Occipital lobe (tissue), 2 donors: ENCODE measurements around the gene CPN1. TPM values are rescaled to one million over a fixed set of nuclear protein-coding genes. Genes with fewer than 3 reads are reported as not detected.
"Not testable (repeated sequence)": the region's sequence is repeated elsewhere in the genome, so short reads cannot be mapped to it uniquely, and the experiment has no call there.

Experiments
- DNase-seq: peaks from one replicate; lab custom pipeline; 2025; lab: John Stamatoyannopoulos, UW
- total RNA-seq: library from RNA; depleted of rRNA; stranded (reverse); fragments of >200 nt; gene quantifications from one replicate; pipeline ENCODE4 v1.2.3, GENCODE V29; 2014

The CPN1 gene
- total RNA-seq, 1 donor from 2014 or later = not detected

DNA sequence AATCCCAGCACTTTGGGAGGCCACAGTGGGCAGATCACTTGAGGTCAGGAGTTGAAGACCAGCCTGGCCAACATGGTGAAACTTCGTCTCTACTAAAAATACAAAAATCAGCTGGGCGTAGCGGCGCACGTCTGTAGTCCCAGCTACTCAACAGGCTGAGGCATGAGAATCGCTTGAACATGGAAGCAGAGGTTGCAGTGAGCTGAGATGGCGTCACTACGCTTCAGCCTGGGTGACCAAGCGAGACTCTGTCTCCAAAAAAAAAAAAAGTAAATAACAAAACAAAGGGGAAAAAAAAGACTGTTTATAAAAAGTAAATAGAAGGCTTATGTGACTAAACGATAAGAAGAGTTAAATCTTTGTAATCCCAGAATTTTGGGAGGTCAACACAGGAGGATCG, 56.9 kb downstream of the CPN1 start:
- DNase-seq = no peak

DNA sequence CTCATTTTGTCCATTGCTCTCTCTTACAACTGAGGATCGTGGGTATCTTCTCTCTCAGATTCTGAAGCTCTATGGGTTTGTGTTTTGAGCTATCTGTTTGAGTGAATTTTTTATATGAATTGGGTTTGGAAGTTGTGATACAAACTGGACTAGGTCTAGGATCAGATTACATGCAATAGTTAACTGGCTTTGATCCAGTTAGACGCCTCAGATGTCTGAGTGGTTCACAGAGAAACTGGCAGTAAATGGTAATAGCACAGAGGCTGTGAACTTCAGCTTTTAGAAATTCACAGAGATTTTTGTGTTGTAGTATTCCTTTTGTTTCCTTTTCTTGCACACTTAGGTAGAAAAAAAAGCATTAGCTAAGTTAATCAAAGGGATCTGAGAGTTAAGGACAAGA, 59.3 kb downstream of the CPN1 start:
- no peak for DNase-seq

DNA sequence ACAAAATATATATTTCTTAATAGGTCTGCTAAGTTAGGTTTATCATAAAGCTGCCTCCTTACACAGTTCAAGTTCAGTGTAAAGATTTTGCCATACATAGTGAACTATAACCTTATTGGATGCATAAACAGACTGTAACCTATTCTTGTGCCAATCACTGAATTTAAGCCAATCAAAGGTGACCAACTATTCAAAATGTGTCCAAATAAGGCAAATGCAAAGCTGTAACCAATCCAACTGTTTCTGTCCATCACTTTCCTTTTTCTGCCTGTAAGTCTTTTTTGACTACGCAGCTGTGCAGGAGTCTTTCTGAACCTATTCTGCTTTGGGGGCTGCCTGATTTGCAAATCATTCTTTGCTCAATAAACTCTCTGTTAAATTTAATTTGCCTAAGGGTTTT, 60.3 kb downstream of the CPN1 start:
- no peak for DNase-seq

DNA sequence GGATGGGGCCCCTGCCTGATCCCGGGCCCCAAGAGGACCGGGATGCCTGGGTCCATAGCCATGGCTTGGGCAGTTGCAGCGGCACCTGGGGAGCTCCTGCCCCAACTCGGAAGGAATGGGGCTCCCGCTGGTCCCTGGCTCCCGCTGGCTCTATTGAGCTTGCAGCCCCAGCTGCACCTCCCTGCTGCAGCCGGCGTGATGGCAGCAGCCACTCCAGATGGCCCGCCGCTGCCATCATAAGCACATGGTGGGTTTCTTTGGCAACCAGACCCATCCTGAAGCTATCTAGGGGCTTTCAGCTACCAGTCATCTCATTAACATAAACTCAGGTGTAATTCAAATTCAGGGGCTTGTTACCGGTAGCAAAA, 60.8 kb downstream of the CPN1 start:
- DNase-seq = no peak

DNA sequence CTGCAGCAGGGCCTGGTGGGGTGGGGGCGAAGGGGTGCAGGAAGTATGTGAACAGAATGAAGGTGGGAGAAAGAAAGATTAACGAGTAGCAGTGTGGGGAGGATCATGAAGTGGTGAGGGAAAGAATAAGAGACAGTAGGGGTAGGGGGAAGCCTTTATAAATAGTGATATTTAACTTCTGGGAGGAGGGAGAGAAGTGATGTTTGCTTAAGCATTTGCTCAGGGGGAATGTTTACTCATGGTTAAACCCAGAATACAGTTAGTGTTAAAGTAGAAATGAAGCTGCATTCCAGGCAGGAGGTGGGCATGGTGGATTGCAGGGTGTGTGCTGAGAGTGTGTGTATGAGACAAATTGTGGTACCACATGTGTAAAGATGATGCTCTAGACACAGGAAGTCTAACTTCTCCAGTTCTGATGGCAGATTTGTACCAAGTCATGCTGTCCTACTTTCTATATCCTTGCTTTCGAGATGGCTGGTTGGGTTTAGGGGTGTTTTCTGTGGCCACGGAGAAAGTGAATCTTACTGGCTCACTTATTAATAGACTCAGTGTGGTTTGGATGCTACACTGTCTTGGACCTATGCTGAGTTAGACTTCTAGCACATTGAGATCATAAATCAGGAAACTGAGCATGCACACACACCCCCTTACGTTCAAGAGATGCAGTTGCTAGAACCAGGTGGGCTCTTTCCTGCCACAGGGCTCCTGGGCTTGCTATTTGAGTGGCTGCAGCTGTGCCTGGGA, 61.4 kb downstream of the CPN1 start:
- DNase-seq = no peak

DNA sequence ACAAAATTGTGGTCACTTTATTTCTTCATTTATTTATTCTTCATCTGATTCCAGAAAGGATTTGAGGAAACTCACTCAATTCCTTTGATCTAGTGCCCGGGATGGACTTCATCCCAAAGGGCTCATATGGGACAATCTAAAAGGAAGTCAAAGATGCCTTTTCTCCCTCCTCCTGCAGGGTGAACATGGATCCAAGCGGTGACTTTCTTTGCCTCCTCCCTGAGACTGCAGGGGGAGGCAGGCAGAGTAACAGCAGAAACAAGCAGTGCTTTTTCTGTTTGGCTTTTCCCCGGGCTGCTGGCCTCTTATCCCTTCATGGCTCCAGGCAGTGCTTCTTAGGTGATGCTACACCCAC, 61.9 kb downstream of the CPN1 start:
- no peak for DNase-seq

DNA sequence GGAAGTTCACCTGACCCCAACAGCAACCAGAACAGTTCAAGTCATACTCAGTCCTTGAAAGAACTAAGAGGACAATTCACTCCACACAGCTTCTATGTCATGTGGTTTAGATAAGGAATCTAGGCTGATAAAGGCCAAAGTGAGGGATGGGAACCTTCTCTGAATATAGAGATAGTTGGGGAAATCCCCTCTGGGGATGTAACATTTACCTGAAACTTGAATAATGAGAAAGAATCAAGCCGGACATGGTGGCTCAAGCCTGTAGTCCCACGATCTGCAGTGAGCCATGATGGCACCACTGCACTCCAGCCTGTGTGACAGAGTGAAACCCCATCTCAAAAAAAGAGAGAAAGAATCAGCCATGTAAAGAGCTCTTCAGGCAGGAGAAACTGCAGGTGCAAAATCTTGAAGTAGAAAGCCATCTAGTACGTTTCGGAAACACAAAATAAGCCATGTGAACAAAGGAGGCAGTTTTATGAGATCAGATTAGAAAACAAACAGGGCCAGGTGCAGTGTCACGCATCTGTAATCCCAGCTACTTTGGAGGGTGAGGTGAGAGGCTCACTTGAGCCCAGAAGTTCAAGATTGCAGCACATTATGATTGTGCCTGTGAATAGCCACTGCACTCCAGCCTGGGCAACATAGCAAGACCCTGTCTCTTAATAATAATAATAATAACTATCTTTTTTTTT, 67.5 kb downstream of the CPN1 start:
- no peak for DNase-seq

DNA sequence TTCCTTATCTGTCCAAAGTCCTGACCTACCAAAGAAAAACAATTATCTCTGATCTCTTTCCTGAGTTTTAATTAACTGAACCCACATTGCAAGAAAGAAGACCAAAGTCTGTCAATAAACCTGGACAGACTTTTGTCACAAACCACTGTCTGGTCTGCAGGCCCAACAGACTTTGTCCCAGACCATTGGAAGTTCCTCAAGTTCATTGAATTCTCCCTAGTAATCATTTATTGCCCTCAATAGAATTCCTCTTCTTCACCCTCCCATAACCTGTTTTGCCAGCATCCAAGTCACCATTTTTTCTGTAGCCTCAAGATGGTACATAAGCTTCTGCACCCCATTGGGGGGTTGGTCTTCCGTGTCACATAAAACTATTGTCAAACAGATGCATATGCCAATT, 68.0 kb downstream of the CPN1 start:
- DNase-seq = no peak

DNA sequence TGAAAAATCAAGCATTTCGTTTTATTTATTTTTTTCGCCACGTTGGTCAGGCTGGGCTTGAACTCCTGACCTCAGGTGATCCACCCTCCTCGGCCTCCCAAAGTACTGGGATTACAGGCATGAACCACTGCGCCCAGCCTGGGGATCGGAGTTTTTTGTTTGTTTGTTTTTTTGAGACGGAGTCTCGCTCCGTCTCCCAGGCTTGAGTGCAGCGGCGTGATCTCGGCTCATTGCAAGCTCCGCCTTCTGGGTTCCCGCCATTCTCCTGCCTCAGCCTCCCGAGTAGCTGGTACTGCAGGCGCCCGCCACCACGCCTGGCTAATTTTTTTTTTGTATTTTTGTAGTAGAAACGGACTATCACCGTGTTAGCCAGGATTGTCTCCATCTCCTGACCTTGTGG, 69.8 kb downstream of the CPN1 start:
- not testable (repeated sequence) for DNase-seq

DNA sequence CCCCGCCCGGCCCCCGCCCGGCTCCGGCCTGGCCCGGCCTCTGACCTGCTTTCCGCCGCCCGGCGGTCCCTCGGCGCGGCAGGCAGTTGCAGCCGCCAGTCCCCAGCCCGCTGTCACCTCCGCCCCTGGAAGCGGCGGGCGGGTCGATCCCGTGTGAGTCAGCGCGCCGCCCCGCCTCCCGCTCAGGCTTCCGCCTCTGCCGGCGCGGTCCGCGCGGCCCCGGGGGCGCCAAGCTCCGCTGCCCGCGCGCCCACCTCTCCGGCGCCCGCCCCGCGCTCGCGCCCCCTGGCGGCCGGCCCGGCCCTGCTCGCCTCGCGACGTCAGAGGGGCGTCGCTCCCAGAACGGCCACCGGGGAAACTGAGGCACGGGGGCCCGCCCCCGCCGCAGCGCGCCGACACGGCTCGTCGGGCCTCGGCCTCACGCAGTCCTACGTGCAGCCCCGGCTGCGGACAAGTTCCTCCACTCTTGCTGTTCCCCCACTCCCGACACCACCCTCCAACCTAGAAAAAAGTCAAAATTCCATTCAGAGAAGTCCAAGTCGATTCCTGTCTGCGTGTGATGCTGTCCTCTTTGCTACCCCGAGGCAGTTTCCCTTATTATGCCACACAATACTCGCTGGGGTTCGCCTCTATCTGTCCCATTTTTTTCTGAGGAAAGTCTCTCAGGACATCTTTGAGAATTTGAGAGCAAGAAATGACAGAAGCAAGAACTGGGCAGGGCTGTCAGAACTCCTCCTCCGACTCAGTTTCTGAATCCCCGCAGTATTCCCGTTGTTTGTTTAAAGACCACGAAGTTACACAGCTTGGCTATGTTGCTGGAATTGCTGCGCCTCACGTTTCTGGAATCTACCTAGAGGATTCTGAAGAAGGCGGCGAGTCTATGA, 71.6 kb downstream of the CPN1 start, which contains the start of gene DNMBP:
Gene DNMBP, minus strand, starts transcription at position 155 of the 884 bp plus-strand sequence. CDS start 37,823 bp downstream, outside the sequence.
- peak; percentile 49 for DNase-seq

DNA sequence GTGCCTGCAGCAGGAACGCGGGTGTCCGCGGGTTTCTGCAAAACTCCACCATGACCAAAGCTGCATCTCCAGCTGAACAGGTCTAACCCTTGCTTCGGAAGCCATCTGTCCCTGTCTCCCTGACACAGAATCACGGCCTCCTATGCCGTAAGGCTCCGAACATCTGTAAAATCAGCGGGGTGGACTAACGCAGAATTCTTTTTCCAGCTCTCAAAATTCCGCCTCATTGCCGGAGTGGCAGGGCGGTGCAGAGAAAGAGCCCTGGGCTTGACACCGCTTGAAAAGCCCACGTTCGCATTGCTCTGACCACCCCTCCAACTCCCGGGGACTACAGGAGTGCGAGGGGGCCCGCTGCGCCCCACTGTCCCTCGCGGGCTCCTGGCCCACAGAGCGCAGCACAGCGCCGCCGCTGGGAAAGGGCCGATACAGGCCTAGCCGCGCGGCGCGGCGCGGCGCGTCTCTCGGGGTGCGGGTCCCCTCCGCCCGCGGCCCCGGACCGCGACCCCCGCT, 72.3 kb downstream of the CPN1 start:
- no peak for DNase-seq

DNA sequence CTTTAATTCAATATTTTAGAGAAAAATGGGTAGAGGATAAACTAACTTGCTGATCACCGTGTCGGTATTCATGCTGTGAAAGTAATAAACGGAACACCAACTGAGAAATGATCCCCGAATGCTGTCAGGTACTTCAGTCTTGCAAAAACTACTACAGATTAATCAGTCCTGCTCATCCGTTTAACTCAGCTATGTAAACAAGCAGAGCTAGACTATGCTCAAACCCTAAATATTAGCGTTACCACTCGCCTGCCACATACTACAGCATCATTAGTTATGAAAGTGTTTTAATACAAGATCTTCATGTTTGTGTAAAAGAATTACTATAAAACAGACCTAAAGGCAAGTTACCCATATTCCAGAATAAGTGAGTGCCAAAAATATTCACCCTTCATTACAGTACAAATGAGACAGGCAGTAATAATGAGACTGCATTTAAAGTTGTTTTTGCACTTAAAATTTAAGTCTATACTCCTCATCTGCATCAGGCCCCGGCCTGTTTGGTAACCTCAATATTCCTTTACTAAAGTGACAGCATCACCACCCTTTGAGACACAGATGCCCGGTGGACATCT, 72.9 kb downstream of the CPN1 start:
- no peak for DNase-seq

DNA sequence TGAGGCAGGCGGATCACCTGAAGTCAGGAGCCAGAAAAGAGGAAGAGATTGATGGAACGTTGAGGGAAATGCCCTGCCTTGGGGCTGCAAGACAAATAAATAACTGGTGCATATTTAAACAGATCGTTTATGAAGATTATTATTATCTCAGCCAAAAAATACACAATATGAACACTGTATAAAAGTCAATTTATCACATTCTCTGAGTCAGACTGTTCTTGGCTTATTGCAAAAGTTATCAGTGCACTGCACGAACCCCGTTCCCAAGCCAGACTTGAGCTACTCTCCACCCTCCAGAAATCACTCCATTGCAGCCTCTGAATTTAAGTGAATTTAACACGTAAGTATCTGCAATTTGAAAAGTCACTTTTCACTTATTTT, 73.5 kb downstream of the CPN1 start:
- no peak for DNase-seq

DNA sequence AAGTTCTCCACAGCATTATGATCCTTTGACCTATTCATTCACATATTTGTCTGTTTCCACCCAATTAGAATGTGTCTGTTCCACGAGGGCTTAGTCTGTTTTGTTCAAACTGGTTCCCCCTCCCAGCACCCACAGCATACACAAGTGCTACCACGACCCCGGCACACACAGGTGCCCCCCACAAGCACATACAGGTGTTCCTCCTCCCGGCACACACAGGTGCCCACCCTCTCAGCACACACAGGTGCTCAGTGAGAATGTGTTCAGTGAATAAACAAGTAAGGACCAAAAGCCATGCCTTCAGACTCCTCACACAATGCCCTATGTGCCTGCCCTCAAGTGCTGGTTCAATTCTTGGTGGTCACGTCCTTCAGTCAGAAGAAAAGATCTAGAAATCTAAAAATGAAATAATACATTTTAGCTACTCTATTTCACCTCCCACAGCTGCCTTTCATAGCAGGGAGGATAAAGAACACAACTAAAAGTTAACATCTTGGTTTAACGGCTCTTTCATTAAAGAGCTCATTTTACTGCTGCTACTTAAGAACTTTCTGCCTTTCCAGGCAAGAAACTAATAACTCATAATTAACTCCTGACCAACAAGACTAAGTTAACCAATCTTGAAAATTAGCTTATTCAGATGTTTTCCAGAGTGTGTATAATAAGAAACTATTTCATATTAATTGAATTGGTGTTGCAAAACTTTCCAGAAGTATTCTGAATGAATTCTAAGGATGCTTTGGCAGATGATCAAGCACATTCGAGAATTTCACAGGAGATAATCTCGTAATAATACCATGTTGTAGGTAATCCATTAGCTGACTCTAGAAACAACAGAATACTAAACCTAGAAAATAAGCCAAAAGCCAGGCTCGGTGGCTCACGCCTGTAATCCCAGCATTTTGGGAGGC, 74.2 kb downstream of the CPN1 start:
- no peak for DNase-seq

DNA sequence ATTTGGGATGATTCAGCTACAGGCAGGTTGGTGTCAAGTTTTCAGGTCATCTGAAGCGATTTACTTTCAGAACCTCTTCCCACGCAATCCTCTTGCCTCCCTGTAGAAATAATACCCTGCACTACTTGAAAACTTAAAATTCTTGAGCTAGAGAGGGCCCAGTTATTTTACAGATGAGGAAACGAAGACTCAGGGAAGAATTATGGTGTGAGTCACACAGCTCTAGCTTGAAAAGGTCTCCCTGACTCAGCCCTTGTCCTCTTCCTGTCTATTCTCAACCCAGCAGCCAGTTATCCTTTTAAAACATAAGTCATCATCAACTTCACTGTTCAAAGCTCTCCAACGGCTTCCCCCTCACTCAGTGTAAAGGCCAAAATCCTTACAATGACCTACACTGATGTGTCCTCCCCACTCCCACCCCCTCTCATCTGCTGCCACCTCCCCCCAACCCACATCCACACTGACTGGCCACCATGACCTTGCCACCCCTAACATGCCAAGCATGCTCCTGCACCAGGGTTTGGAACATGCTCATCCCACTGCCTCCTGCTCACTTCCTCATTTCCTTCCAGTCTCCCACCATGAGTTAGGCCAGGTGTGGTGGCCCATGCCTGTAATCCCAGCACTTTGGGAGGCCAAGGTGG, 75.3 kb downstream of the CPN1 start:
- DNase-seq = no peak

DNA sequence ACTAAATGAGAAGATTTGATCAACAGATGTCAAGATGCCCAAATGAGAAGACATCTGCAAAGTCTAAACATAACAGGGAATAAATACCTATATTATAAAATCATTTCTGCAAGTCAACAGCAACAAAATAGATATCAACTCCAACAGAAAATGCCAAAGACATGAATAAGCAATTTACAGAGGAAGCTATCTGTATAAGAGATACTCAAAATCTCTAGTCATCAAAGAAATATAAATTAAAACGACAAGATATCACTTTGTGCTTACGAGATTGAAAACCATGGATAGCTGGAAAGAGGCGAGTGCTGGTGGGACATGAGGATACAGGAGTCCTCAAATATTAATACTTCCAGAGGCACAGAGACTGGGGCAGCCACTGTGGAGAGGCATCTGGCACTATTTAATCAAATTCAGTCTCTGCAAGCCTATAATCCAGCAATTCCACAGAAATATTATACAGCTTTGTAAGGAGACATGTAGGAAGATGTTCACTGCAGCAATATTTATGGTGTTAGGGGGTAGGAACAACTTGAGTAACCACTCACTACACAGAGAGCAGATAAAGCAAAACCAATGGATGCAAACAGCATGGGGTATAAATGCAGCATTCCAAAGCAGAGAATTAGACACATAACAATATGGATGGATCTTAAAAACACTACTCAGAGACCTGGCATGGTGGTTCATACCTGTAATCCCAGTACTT, 76.7 kb downstream of the CPN1 start:
- no peak for DNase-seq

DNA sequence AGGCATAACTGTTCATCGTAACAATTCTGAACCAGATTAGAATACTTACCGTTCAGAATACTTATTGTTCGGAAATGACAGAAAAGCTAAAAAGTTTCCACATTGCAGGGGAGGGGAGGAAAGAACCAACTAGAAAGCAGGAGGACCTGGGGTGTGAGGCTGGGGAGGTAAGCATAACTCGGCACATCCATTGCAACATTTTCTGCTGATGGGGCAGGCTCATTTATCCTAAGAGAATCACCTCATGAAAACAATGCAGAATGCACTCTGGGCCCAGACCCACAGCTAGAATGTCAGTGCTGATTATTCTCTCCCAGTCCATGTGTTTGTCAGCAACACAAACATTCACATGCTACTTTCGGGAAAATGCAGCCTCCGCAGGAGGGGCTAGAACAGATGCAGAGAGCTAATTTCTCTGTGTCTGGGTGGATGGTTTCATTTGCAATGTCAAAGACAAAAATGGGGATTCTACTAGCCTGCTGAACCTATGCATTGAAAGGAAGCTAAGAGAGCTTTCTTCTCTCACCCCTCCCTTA, 81.5 kb downstream of the CPN1 start:
- no peak for DNase-seq

DNA sequence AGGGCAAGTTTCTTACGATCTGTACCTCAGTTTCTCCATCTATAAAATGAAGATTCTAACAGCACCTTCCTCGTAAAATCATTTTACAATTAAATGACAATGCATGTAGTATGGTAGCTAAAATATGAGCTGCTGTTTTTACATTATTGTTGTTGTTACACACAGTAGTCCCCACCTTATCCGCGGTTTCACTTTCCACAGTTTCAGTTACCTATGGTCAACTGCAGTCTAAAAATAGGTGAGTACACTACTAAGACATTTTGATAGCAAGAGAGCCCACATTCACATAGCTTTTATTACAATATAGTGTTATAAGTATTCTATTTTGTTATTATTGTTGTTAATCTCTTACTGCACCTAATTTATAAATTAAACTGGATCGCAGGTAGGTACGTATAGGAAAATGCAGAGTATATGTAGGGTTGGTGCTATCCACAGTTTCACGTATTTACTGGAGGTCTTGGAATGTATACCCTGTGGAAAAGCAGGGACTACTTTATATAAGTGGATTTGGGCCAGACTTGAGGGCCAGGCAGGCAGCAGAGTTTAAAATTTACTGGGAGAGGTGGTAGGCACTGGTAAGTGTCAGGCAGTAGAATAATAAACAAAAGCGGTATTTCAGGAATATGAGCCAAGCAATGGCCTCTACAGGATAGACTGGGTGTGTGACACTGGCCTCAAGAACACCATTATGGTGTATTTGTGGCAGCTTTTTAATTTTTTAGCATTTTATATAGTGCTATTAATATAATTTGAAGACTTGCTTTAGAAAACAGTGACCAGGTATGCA, 82.2 kb downstream of the CPN1 start:
- DNase-seq = no peak
